ENCODE data around the gene BANF2. TPM values are rescaled to one million over a fixed set of nuclear protein-coding genes. Genes with fewer than 3 reads are reported as not detected.
A peak's percentile ranks its signal among the peaks of the same experiment; 100 is the strongest.

BANF2 gene
- total and polyA plus RNA-seq, 2 experiments from 2014 or later: not detected

DNA sequence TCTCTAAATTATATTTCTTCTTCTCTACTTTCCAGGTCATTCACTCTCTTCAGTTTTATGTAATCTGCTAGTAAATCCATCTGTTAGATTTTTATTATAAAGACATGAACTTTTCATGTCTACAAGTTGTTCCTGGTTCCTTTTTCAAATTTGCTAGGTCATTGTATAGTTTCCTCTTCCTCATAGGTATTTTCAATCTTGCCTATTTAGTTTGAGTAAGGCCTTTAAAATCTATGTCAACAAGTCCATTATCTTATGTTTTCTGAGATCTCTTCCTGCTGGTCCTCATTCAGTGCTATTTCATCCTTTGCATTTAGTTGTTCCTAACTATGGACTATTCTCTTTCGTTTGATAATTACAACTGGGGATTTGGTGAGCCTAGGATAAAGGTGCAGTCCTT lies 28.8 kb upstream of the BANF2 start:
- TF ChIP-seq EZH2 (IDR thresholded peaks at IDR 0.05; ENCODE audit: low read depth, unreplicated experiment) (no peak), JUNB (IDR thresholded peaks at IDR 0.05; ENCODE audit: unreplicated experiment) (no peak), EZH2phosphoT487 (IDR thresholded peaks at IDR 0.05; ENCODE audit: unreplicated experiment) (no peak), POLR2AphosphoS5 (IDR thresholded peaks at IDR 0.05; ENCODE audit: low read depth) (no peak), NANOG (IDR thresholded peaks at IDR 0.05; ENCODE audit: borderline replicate concordance) (no peak), ZNF114 (CRISPR knock-in tag; IDR thresholded peaks at IDR 0.05) (no peak), ZNF331 (CRISPR knock-in tag; IDR thresholded peaks at IDR 0.05; ENCODE audit: low read depth) (no peak), STAT1 (IDR thresholded peaks at IDR 0.05; ENCODE audit: unreplicated experiment) (no peak), CREB1 (CRISPR knock-in tag; IDR thresholded peaks at IDR 0.05; ENCODE audit: low read depth) (no peak)
- TF ChIP-seq, protein P1, sequence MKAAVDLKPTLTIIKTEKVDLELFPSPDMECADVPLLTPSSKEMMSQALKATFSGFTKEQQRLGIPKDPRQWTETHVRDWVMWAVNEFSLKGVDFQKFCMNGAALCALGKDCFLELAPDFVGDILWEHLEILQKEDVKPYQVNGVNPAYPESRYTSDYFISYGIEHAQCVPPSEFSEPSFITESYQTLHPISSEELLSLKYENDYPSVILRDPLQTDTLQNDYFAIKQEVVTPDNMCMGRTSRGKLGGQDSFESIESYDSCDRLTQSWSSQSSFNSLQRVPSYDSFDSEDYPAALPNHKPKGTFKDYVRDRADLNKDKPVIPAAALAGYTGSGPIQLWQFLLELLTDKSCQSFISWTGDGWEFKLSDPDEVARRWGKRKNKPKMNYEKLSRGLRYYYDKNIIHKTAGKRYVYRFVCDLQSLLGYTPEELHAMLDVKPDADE (IDR thresholded peaks at IDR 0.05): no peak
- TF ChIP-seq, protein P2, sequence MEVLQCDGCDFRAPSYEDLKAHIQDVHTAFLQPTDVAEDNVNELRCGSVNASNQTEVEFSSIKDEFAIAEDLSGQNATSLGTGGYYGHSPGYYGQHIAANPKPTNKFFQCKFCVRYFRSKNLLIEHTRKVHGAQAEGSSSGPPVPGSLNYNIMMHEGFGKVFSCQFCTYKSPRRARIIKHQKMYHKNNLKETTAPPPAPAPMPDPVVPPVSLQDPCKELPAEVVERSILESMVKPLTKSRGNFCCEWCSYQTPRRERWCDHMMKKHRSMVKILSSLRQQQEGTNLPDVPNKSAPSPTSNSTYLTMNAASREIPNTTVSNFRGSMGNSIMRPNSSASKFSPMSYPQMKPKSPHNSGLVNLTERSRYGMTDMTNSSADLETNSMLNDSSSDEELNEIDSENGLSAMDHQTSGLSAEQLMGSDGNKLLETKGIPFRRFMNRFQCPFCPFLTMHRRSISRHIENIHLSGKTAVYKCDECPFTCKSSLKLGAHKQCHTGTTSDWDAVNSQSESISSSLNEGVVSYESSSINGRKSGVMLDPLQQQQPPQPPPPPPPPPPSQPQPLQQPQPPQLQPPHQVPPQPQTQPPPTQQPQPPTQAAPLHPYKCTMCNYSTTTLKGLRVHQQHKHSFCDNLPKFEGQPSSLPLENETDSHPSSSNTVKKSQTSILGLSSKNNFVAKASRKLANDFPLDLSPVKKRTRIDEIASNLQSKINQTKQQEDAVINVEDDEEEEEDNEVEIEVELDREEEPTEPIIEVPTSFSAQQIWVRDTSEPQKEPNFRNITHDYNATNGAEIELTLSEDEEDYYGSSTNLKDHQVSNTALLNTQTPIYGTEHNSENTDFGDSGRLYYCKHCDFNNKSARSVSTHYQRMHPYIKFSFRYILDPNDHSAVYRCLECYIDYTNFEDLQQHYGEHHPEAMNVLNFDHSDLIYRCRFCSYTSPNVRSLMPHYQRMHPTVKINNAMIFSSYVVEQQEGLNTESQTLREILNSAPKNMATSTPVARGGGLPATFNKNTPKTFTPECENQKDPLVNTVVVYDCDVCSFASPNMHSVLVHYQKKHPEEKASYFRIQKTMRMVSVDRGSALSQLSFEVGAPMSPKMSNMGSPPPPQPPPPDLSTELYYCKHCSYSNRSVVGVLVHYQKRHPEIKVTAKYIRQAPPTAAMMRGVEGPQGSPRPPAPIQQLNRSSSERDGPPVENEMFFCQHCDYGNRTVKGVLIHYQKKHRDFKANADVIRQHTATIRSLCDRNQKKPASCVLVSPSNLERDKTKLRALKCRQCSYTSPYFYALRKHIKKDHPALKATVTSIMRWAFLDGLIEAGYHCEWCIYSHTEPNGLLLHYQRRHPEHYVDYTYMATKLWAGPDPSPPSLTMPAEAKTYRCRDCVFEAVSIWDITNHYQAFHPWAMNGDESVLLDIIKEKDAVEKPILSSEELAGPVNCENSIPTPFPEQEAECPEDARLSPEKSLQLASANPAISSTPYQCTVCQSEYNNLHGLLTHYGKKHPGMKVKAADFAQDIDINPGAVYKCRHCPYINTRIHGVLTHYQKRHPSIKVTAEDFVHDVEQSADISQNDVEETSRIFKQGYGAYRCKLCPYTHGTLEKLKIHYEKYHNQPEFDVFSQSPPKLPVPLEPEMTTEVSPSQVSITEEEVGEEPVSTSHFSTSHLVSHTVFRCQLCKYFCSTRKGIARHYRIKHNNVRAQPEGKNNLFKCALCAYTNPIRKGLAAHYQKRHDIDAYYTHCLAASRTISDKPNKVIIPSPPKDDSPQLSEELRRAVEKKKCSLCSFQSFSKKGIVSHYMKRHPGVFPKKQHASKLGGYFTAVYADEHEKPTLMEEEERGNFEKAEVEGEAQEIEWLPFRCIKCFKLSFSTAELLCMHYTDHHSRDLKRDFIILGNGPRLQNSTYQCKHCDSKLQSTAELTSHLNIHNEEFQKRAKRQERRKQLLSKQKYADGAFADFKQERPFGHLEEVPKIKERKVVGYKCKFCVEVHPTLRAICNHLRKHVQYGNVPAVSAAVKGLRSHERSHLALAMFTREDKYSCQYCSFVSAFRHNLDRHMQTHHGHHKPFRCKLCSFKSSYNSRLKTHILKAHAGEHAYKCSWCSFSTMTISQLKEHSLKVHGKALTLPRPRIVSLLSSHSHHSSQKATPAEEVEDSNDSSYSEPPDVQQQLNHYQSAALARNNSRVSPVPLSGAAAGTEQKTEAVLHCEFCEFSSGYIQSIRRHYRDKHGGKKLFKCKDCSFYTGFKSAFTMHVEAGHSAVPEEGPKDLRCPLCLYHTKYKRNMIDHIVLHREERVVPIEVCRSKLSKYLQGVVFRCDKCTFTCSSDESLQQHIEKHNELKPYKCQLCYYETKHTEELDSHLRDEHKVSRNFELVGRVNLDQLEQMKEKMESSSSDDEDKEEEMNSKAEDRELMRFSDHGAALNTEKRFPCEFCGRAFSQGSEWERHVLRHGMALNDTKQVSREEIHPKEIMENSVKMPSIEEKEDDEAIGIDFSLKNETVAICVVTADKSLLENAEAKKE (CRISPR knock-in tag; IDR thresholded peaks at IDR 0.05): no peak
- TF ChIP-seq, protein P3, sequence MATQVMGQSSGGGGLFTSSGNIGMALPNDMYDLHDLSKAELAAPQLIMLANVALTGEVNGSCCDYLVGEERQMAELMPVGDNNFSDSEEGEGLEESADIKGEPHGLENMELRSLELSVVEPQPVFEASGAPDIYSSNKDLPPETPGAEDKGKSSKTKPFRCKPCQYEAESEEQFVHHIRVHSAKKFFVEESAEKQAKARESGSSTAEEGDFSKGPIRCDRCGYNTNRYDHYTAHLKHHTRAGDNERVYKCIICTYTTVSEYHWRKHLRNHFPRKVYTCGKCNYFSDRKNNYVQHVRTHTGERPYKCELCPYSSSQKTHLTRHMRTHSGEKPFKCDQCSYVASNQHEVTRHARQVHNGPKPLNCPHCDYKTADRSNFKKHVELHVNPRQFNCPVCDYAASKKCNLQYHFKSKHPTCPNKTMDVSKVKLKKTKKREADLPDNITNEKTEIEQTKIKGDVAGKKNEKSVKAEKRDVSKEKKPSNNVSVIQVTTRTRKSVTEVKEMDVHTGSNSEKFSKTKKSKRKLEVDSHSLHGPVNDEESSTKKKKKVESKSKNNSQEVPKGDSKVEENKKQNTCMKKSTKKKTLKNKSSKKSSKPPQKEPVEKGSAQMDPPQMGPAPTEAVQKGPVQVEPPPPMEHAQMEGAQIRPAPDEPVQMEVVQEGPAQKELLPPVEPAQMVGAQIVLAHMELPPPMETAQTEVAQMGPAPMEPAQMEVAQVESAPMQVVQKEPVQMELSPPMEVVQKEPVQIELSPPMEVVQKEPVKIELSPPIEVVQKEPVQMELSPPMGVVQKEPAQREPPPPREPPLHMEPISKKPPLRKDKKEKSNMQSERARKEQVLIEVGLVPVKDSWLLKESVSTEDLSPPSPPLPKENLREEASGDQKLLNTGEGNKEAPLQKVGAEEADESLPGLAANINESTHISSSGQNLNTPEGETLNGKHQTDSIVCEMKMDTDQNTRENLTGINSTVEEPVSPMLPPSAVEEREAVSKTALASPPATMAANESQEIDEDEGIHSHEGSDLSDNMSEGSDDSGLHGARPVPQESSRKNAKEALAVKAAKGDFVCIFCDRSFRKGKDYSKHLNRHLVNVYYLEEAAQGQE (IDR thresholded peaks at IDR 0.05; ENCODE audit: unreplicated experiment): no peak
- TF ChIP-seq, protein P4, sequence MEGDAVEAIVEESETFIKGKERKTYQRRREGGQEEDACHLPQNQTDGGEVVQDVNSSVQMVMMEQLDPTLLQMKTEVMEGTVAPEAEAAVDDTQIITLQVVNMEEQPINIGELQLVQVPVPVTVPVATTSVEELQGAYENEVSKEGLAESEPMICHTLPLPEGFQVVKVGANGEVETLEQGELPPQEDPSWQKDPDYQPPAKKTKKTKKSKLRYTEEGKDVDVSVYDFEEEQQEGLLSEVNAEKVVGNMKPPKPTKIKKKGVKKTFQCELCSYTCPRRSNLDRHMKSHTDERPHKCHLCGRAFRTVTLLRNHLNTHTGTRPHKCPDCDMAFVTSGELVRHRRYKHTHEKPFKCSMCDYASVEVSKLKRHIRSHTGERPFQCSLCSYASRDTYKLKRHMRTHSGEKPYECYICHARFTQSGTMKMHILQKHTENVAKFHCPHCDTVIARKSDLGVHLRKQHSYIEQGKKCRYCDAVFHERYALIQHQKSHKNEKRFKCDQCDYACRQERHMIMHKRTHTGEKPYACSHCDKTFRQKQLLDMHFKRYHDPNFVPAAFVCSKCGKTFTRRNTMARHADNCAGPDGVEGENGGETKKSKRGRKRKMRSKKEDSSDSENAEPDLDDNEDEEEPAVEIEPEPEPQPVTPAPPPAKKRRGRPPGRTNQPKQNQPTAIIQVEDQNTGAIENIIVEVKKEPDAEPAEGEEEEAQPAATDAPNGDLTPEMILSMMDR (conservative IDR thresholded peaks at IDR 0.05; ENCODE audit: low read depth in 2 of 2): no peak
- Mint-ChIP-seq H3K4me1 (peaks cover 52% of the 10 kb centered on the region), H3K27ac (peak overlapping the region; percentile 13; the same call in 1 of the 2 replicates), H3K4me3 (no peak overlapping the region), H3K36me3 (ENCODE audit: low read depth) (peaks cover 14% of the 10 kb centered on the region), H3K27me3 (ENCODE audit: insufficient read depth, low read depth, poor library complexity) (peaks cover 2% of the 10 kb centered on the region), H3K9me3 (no peaks in the 10 kb centered on the region)
- ATAC-seq: no peak
- no peaks in the 10 kb centered on the region for H3K36me3 ChIP-seq (ENCODE audit: insufficient read depth)
- no peak for DNase-seq (ENCODE audit: low spot score)
- H2AFZ ChIP-seq: no peak overlapping the region
- peaks cover 32% of the 10 kb centered on the region for H4K20me1 ChIP-seq (replicated peaks; ENCODE audit: insufficient read depth)
- no peak overlapping the region for H3K4me3 ChIP-seq
- no peak overlapping the region for H3K4me2 ChIP-seq
- no peak overlapping the region for H3K27ac ChIP-seq (ENCODE audit: low read depth)
- H3K4me1 ChIP-seq (ENCODE audit: insufficient read depth): peaks cover 20% of the 10 kb centered on the region
- H3K79me2 ChIP-seq (replicated peaks; ENCODE audit: insufficient read depth): peaks cover 97% of the 10 kb centered on the region
- H3K27me3 ChIP-seq (ENCODE audit: insufficient read depth): no peaks in the 10 kb centered on the region
- H3F3A ChIP-seq (replicated peaks; ENCODE audit: low read depth): no peaks in the 10 kb centered on the region
- no peaks in the 10 kb centered on the region for H3K9me2 ChIP-seq (ENCODE audit: insufficient read depth)
